ENCODE results near the gene CDC42SE1. TPM values are rescaled to one million over a fixed set of nuclear protein-coding genes. Genes with fewer than 3 reads are reported as not detected.

CDC42SE1 gene
- polyA plus RNA-seq, 3 donors, result 62.1 to 302 (median 75.7) TPM

GRCh38 chr1:151026460-151026859 lies 33.0 kb downstream of the CDC42SE1 start:
- H3K27me3 Mint-ChIP-seq (ENCODE audit: low read depth in 3 of 3), result no peaks in the 10 kb centered on the region
- no peak overlapping the region for H3K4me3 Mint-ChIP-seq
- no peak overlapping the region for H3K4me2 ChIP-seq (replicated peaks; ENCODE audit: extremely low read depth, low read length, poor library complexity, severe bottlenecking)
- no peak overlapping the region for H3K4me3 ChIP-seq (replicated peaks in 1 of 3; ENCODE audit: low read depth in 2 of 3, low read length in 3 of 3)
- no peaks in the 10 kb centered on the region for H3K9me3 Mint-ChIP-seq
- no peak overlapping the region for H3K9ac ChIP-seq (ENCODE audit: insufficient read depth, low read length, poor library complexity, severe bottlenecking)
- no peak for TF ChIP-seq CTCF (IDR thresholded peaks at IDR 0.05)
- peaks cover 4 to 7% of the 10 kb centered on the region in 2 donors for H3K4me1 ChIP-seq (ENCODE audit: control insufficient read depth in 1 of 2, insufficient read depth in 2 of 2, low read length in 2 of 2)
- H3K27me3 ChIP-seq (ENCODE audit: control insufficient read depth in 2 of 2, insufficient read depth in 2 of 2, low read length in 2 of 2), result no peaks in the 10 kb centered on the region
- no peaks in the 10 kb centered on the region for H3K9me3 ChIP-seq (replicated peaks in 1 of 2; ENCODE audit: control insufficient read depth in 1 of 2, insufficient read depth in 1 of 2, low read length in 2 of 2)
- H2AFZ ChIP-seq (ENCODE audit: insufficient read depth, low read depth, low read length, poor library complexity, severe bottlenecking), result no peak overlapping the region
- peaks cover 48 to 71% of the 10 kb centered on the region in 2 donors for H3K36me3 Mint-ChIP-seq
- H3K27ac Mint-ChIP-seq, result no peak overlapping the region
- H3K27ac ChIP-seq (ENCODE audit: low read depth in 1 of 2, low read length in 2 of 2), result no peak overlapping the region
- H3K4me1 Mint-ChIP-seq, result peaks cover 3% of the 10 kb centered on the region
- no peaks in the 10 kb centered on the region for H4K20me1 ChIP-seq (ENCODE audit: insufficient read depth, low read length)
- peaks cover 28 to 64% of the 10 kb centered on the region in 2 donors for H3K36me3 ChIP-seq (replicated peaks in 1 of 2; ENCODE audit: control insufficient read depth in 1 of 2, insufficient read depth in 2 of 2, low read length in 2 of 2)
- no peak for DNase-seq
- no peaks in the 10 kb centered on the region for H3K79me2 ChIP-seq (ENCODE audit: insufficient read depth, low read length)
- intact Hi-C loops (cut with micrococcal nuclease), result loop anchor here in 1 of 2 donors (5.0 kb wide), 1 partner anchor 131 kb away; the partner anchor contains the start of gene TNFAIP8L2

- peak overlapping the region; percentile 7 for H2AFZ ChIP-seq (ENCODE audit: insufficient read depth, low read depth, low read length, poor library complexity, severe bottlenecking)
- H3K9me3 ChIP-seq (replicated peaks in 1 of 2; ENCODE audit: control insufficient read depth in 1 of 2, insufficient read depth in 1 of 2, low read length in 2 of 2), result no peaks in the 10 kb centered on the region
- DNase-seq, result peak; percentile 70 to 82 (median 71)
- Mint-ChIP-seq H3K27me3 (ENCODE audit: low read depth in 3 of 3) (no peaks in the 10 kb centered on the region), H3K27ac (peak overlapping the region in 2 of 7 donors; percentile 54 to 70), H3K36me3 (peaks cover 33 to 64% of the 10 kb centered on the region in 2 donors), H3K9me3 (no peaks in the 10 kb centered on the region), H3K4me1 (peaks cover 3% of the 10 kb centered on the region), H3K4me3 (peak overlapping the region; percentile 51 to 66)
- H3K9ac ChIP-seq (ENCODE audit: insufficient read depth, low read length, poor library complexity, severe bottlenecking), result no peak overlapping the region
- H3K27ac ChIP-seq (ENCODE audit: low read depth in 1 of 2, low read length in 2 of 2), result no peak overlapping the region
- no peak overlapping the region for H3K4me3 ChIP-seq (replicated peaks in 1 of 3; ENCODE audit: low read depth in 2 of 3, low read length in 3 of 3)
- intact Hi-C loops (cut with micrococcal nuclease), result loop anchor here in 1 of 2 donors (5.0 kb wide), 2 partner anchors 33 to 133 kb away; partner anchors contain the start of genes CDC42SE1 and TNFAIP8L2
- peaks cover 17 to 46% of the 10 kb centered on the region in 2 donors for H3K36me3 ChIP-seq (replicated peaks in 1 of 2; ENCODE audit: control insufficient read depth in 1 of 2, insufficient read depth in 2 of 2, low read length in 2 of 2)
- peak; percentile 75 for TF ChIP-seq CTCF (IDR thresholded peaks at IDR 0.05)
- WGBS (ENCODE audit: insufficient coverage), result 4% methylated on average over 4 of the region's 6 CpGs
- H4K20me1 ChIP-seq (ENCODE audit: insufficient read depth, low read length), result no peaks in the 10 kb centered on the region
- no peaks in the 10 kb centered on the region for H3K27me3 ChIP-seq (ENCODE audit: control insufficient read depth in 2 of 2, insufficient read depth in 2 of 2, low read length in 2 of 2)
- no peaks in the 10 kb centered on the region for H3K79me2 ChIP-seq (ENCODE audit: insufficient read depth, low read length)
- peaks cover 4 to 7% of the 10 kb centered on the region in 2 donors for H3K4me1 ChIP-seq (ENCODE audit: control insufficient read depth in 1 of 2, insufficient read depth in 2 of 2, low read length in 2 of 2)
- peak overlapping the region; percentile 4 for H3K4me2 ChIP-seq (replicated peaks; ENCODE audit: extremely low read depth, low read length, poor library complexity, severe bottlenecking)
Observed at GRCh38 chr1:151024540-151025146, 34.8 kb downstream of the CDC42SE1 start.
